Measurements from ENCODE around the gene PRDM5. TPM values are rescaled to one million over a fixed set of nuclear protein-coding genes. Genes with fewer than 3 reads are reported as not detected.

The PRDM5 gene
- total and polyA plus RNA-seq, 2 donors (not counting 3 experiments of a cell fraction or from before 2014, with no cell fraction given) = 2.2 to 8.1 TPM

- Histone ChIP-seq H3K36me3 (ENCODE audit: control insufficient read depth in 2 of 2, extremely low read depth in 1 of 2, insufficient read depth in 2 of 2, low read length in 2 of 2) (no peaks in the 10 kb centered on the region), H3K4me1 (ENCODE audit: control insufficient read depth, extremely low read depth, insufficient read depth, low read length) (no peaks in the 10 kb centered on the region), H3K9ac (replicated peaks; ENCODE audit: extremely low read depth, insufficient read depth, low read length) (no peak overlapping the region), H3K27me3 (ENCODE audit: control insufficient read depth in 2 of 2, insufficient read depth in 2 of 2, low read length in 2 of 2) (no peaks in the 10 kb centered on the region), H4K20me1 (replicated peaks; ENCODE audit: control insufficient read depth, extremely low read depth, insufficient read depth, low read length) (no peaks in the 10 kb centered on the region), H3K27ac (ENCODE audit: insufficient read depth, low read depth, low read length) (no peak overlapping the region), H3K9me1 (replicated peaks; ENCODE audit: control insufficient read depth, extremely low read depth, insufficient read depth, low read length) (no peaks in the 10 kb centered on the region), H3K9me3 (replicated peaks; ENCODE audit: control insufficient read depth, insufficient read depth, low read length) (no peaks in the 10 kb centered on the region), H2AFZ (ENCODE audit: low read depth, low read length) (no peak overlapping the region), H3K4me2 (ENCODE audit: insufficient read depth, low read length) (no peak overlapping the region), H3K4me3 (replicated peaks in 1 of 3; ENCODE audit: insufficient read depth in 1 of 3, low read depth in 1 of 3, low read length in 3 of 3) (no peak overlapping the region), H3K79me2 (ENCODE audit: control insufficient read depth, insufficient read depth, low read length) (no peaks in the 10 kb centered on the region)
- dilution Hi-C loops (cut with MboI; ENCODE audit: extremely low pct_ligation_motif_present, low sequenced_read_pairs) (no loop called here), intact Hi-C loops (cut with micrococcal nuclease) (no loop called here)
- ChIA-PET POLR2A (no interaction called here), CTCF (interaction anchor here (1.3 to 2.0 kb wide), 2 partner anchors 9 to 305 kb away, joined by 4 to 6 read pairs; no protein-coding TSS in a partner anchor)
- FAIRE-seq = no peak
- DNase-seq (ENCODE audit: low read depth, low spot score) = no peak
- no peak for TF ChIP-seq MYC (IDR thresholded peaks at IDR 0.05; ENCODE audit: low read depth, low read length)
- TF ChIP-seq POLR2A (IDR thresholded peaks at IDR 0.05; ENCODE audit: low read depth, low read length) = no peak
- no peak for TF ChIP-seq FOS (IDR thresholded peaks at IDR 0.05; ENCODE audit: borderline replicate concordance, insufficient read depth, low read length)
- TF ChIP-seq EZH2 (IDR thresholded peaks at IDR 0.05; ENCODE audit: borderline replicate concordance, low read depth, low read length, severe bottlenecking) = no peak
- TF ChIP-seq GATA2 (IDR thresholded peaks at IDR 0.05; ENCODE audit: insufficient read depth, insufficient read length, low read depth, low read length) = no peak
- TF ChIP-seq MAX (IDR thresholded peaks at IDR 0.05; ENCODE audit: insufficient read depth, insufficient read length) = no peak
- TF ChIP-seq JUN (IDR thresholded peaks at IDR 0.05; ENCODE audit: borderline replicate concordance, insufficient read depth, insufficient read length, low read depth) = no peak
- no peak for TF ChIP-seq CTCF (IDR thresholded peaks at IDR 0.05; ENCODE audit: extremely low read depth in 1 of 2, insufficient read depth in 1 of 2, low read depth in 1 of 2, low read length in 2 of 2)
- TF ChIP-seq POLR2AphosphoS5 (IDR thresholded peaks at IDR 0.05; ENCODE audit: insufficient read depth, low read depth, low read length) = no peak
- BruUV-seq (replicated peaks) = no TSS peak
These were observed 249.9 kb downstream of the PRDM5 start for GRCh38 chr4:120672558-120673147.

Data from endothelial cell of umbilical vein (primary cell).